CD4-positive, alpha-beta T cell treated with Interleukin-4 for 4 hours (primary cell): Measurements from ENCODE around the gene DNAJC28.
"Not testable (repeated sequence)": the region's sequence is repeated elsewhere in the genome, so short reads cannot be mapped to it uniquely, and the experiment has no call there.

Experiments
- DNase-seq: peaks from one replicate; pipeline ENCODE4 v3.0.0-alpha.2; 2020

The DNAJC28 gene

DNA sequence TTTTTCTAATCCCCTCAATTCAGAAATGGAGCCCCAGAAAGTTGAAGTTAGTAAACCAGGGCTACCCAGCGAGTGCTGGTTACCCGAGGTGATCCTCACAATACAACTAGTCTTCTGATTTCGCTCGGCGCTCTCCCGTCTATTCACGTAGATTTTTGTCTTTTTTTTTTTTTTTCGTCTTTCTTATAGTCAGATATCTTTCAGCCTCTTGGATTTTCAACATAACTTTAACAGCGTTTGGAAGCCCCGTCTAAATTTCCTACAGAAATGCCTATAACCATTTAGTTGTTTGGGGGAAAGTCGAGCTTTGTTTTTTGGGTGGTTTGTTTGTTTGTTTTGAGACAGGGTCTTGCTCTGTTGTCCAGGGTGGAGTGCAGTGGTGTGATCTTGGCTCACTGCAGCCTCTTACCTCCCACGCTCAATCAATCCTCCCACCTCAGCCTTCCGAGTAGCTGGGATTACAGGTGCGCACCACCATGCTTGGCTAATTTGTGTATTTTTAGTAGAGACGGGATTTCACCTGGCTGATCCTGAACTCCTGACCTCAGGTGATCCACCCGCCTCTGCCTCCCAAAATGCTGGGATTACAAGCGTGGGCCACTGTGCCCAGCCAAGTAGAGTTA lies 10.9 kb downstream of the DNAJC28 start:
- no peak for DNase-seq

DNA sequence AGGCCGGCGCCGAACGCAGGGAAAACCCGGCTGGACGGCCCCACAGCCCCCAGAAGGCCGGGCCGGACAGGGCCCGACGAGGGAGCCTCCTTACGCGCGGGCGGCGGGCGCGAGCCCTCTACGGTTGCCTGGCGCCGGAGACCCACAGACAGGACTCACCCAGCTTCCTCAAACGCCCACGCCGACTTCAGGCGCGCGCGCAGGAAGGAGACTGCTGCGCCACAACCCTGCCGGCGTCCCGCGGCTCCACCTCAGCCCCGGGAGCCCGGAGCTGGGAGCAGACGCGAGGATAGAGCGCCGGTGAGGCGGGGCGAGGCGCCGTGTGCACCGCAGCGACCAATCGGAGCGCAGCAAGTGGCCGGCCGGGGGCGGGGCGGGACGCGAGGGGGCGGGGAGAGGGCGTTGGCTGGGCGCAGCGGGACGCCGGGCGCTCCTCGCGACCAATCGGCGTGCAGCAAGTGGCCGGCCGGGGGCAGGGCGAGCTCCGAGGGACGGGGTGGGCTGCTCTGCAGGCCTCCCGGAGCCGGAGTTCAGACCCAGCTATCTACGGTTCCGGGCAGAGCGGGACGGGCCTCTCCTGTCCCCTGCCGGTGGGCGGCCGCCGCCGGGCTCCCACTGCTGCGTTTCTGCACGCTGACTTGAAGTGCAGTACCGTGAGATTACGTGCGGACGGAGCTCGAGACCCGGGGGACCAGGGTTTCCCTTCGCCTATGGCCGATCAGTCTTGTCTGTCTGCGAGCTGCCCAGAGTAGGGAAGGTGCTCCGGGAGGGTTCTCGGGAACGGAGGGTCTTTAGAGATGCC lies 11.6 kb downstream of the DNAJC28 start, which contains the start of gene TMEM50B:
TSS of gene TMEM50B (minus strand) at position 296 of the 802 bp plus-strand sequence. CDS start 11,089 bp downstream, outside the sequence.
- DNase-seq, result peak; percentile 96

DNA sequence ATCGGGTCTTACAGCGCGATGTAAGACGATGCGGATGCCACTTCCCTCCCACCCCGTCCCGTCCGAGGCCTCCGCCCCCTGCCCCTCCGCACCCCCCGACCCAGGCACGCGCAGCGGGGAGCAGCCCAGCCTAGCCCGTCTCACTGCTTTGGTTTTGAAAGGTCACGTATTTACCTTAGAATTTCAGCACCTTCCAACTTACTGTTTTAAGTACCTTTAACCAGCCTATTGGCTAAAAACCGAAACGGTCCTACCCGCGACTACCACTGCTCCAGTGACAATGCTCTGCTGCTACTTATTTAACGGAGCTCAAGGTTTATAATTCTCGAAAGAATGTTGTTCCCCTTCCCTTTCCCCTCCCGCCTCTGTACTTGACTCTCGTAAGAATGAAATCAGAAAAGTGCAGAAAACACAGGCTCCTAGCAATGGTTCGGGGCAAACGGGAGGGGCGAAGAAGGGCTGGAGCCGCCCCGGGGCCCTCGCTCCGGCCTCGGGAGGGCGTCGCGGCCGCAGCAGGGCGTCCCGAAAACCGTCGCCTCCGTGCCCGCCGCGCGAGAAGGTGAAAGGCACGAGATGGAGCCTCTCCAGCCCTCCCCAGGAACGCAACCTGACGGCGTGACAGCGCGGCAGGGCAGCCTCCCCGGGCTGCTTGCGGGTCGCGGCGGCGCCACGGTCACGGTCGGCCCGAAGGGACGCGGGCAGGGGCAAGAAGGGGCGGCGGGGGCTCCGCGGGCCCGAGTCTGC lies 12.4 kb downstream of the DNAJC28 start:
- DNase-seq, result peak; percentile 50

DNA sequence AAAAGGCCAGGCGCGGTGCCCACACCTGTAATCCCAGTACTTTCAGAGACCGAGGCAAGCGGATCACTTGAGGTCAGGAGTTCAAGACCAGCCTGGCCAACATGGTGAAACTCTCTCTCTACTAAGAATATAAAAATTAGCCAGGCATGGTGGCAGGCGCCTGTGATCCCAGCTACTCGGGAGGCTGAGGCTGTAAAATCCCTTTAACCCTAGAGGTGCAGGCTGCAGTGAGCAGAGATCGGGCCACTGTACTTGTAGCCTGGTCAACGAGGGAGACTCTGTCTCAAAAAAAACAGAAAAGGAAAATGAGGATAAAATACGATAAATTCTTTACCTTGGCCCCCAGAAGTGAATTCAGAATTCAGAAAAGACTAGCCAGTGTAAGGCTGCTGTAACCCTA lies 13.3 kb downstream of the DNAJC28 start:
- no peak for DNase-seq

DNA sequence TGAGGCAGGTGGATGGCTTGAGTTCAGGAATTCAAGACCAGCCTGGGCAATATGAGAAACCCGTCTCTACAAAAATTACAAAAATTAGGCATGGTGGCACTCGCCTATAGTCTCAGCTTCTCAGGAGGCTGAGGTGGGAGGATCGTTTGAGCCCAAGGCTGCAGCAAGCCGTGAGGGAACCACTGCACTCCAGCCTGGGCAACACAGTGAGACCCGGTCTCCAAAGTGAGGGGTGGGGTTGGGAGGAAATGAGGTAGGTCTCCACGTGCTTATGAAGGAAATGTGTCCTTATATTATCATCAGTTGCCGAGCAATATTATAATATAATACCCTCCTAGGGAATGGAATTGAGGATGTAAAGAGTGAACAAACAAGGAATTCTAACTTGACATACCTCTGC lies 14.4 kb downstream of the DNAJC28 start:
- DNase-seq, result no peak

DNA sequence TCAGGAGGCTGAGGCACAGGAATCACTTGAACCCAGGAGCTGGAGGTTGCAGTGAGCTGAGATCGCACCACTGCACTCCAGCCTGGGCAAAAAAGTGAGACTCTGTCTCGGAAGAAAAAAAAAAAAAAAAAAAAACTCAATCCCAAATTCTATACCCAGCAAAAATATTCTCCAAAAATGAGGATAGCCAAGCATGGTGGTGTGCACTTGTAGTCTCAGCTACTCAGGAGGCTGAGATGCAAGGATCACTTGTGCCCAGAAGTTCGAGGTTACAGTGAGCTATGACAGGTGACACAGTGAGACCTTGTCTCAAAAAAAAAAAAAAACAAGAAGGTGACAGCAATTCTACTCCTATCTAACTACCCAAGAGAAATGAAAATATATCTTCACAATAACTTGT lies 18.2 kb downstream of the DNAJC28 start:
- no peak for DNase-seq

DNA sequence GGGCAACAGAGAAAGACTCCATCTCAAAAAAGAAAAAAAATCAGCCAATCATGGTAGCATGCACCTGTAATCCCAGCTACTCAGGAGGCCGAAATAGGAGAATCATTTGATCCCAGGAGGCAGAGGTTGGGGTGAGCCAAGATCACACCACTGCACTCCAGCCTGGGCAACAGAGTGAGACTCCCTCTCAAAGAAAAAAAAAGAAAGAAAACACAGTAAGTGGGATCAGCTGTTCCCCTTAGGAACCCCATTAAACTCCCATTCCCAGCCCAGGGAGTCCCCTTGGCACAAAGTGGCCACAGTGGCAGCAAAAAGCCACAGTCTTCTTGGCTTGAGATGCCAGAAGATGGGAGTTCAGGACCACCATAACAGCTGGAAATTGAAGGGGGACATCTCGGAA lies 20.8 kb downstream of the DNAJC28 start:
- DNase-seq, result no peak

DNA sequence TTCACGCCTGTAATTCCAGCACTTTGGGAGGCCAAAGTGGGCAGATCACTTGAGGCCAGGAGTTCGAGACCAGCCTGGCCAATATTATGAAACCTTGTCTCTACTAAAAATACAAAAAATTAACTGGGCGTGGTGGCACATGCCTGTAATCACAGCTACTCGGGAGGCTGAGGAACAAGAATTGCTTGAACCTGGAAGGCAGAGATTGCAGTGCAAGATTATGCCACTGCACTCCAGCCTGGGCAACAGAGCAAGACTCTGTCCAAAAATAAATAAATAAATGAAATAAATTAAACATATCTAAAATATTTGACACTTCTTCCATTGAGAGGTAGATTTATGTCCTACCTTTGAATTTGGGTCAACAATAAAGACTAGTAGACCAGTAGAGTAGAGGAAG lies 22.3 kb downstream of the DNAJC28 start:
- DNase-seq, result not testable (repeated sequence)

DNA sequence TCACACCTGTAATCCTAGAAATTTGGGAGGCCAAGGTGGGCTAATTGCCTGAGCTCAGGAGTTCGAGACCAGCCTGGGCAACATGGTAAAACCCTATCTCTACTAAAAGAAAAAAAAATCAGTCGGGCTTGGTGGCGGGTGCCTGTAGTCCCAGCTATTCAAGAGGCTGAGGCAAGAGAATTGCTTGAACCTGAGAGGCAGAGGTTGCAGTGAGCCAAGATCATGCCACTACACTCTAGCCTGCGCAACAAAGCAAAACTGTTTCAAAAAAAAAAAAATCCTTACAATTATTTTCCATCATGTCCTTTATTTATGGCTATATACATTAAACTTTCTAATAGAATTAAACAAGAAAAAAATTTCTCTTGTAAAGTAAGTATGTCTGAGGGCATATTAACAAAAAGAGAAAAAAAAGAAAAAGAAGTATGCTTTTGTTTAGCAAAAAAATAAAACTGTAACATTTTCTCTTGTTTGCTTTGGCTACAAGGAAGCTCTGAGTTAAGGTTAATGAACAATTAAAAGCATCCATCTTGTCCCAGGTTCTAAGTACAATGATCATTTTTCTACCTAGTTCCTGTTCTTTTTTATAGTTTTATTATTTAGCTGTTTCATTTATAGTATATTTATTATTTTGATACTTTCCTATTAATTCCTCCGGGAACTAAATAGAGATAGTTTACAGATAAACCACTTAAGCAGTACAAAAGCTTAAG lies 29.8 kb downstream of the DNAJC28 start:
- no peak for DNase-seq

DNA sequence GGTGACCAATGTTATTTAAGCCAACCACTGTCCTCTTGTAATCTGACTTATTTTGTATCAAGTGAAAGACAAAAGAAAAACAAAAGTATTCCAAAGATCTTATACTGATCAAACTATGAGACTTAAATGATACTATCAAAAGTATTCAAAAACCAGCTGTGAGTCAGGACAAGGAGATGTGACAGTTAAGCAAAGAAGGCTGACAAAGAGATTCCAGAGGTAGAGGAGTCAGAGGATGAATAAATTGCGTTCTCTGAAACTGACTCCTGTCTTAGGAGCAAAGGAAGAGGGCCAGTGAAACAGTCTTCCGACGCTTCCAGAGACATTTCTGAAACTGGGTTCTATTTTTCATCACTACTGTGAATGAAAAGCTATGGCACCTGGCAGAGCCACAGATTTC lies 32.7 kb downstream of the DNAJC28 start:
- no peak for DNase-seq

DNA sequence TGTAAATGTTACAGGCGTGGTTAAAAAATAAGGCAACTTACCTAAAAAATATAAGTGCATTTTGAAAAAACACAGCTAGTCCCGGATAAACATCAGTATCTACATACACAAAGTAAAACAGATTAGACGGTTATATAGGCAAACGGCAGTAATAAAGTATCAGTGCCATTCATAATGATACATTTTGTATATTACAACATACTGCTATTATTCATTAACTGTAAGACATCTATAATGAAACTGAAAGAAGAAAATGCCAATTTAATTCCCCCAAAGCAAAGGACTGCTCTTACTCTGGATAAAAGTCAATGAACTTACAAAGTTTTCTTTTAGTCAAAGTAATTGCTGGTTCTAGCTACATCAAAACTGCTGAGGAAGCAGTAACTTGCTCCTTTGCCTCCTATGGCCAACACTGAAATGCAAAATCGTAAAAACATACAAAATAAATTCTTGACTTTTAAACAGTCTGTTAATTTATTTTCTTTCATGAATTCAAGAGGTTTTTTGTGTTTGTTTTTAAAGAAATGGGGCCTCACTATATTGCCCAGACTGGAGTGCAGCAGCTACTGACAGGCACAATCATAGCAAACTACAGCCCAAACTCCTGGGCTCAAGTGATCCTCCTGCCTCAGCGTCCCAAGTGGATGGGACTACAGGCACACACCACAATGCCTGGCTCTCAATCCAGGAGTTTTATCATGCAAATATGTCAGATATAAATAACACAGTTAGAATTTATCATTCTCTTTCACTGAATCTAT lies 35.6 kb downstream of the DNAJC28 start:
- no peak for DNase-seq

DNA sequence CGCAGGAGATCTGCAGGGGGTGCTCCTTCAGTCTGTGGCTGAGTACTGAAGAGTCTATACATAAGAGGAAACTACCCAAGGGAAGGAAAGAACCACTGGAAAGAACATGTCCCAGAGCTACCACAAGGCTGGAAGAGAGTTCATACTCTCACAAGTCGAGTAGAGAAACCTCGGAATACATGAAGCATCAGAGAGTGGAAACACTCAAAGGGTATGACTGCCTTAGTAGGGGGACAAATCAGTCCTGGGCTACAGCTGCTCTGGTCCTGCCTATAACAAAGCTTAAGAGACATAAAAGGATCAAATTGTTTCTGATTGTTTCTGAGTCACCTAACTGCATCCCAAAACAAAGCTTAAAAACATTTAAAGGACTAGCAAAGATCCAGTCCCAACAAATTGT lies 39.2 kb downstream of the DNAJC28 start:
- no peak for DNase-seq

DNA sequence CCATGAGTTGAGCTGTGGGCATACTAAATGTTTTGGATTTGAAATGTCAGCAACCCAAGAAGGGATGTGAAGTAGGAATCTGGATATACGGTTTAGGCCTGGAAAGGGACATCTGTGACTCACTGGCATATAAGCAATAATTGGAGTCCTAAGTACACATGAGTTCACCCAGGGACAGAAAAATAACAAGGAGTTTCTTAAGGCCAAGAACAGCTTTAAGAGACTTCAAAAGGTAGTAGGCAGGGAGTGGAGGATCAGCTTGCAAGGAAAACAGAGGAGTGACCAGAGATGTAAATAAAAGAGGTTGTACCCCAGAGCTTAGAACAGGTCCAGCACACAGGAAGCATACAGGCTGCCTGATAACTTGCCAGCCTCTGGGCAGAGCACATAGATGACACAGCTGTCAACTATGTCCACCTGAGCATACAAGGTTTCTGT lies 39.9 kb downstream of the DNAJC28 start:
- DNase-seq, result no peak

DNA sequence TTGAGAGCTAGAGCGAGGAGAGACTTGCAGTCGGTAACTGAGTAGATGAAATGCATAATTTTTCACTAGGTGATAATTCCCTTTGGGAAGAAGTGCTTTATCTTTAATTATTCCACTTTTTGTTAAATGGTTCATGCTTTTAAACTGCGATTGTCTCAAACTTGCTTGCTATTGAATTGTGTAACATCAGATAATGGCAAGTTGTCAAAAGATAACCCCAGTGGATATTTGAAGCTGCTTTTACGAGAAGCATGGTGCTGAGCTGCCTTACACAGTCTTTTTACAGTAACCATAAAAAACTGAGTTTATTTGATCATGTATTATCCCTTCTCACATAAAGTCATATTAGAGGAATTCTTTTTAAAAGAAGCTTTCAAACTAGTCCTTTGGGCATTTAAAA lies 41.9 kb downstream of the DNAJC28 start:
- DNase-seq, result no peak

DNA sequence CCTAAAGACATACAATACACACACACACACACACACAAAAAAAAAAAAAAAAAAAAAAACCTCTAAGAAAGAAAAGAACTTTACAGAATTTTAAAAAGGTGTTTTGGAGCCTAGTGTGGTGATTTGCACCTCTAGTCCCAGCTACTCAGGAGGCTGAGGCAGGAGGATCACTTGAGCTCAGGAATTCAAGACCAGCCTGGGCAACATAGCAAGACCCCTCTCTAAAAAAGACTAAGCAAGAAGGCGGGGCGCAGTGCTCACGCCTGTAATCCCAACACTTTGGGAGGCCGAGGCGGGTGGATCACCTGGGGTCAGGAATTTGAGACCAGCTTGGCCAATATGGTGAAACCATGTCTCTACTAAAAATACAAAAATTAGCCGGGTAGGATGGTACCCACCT lies 44.9 kb downstream of the DNAJC28 start:
- DNase-seq, result not testable (repeated sequence)

DNA sequence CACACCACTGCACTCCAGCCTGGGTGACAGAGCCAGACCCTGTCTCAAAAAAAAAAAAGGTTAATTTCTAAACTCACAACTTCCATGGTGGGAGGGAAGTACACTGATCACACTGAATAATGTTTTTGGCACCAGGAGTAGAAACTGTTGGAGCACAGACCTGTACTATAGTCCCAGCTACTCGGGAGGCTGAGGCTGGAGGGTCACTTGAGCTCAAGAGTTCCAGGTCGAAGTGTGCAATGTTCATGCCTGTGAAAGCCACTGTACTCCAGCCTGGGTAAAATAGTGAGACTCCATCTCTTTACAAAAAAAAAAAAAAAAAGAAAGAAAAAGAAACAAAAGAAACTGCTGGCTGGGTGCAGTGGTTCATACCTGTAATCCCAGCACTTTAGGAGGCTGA lies 47.0 kb downstream of the DNAJC28 start:
- DNase-seq, result no peak

DNA sequence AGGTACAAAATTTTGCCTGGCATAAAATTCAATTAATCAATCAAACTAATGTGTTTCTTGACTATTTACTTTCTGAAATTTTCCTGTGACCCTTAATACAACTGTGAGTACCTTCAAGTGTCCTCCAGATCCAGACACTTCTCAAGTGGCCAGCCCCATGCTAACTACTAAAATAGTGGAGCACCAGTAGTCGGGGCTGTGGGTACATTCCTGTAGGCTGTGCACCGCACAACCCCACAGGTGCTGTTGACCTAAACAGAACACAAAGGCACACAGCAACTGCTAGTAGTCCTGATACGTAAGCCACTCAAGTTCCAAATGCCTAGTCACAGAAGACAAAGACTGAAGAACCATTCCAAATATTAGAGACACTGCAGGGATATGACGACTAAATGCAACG lies 48.3 kb downstream of the DNAJC28 start:
- no peak for DNase-seq

DNA sequence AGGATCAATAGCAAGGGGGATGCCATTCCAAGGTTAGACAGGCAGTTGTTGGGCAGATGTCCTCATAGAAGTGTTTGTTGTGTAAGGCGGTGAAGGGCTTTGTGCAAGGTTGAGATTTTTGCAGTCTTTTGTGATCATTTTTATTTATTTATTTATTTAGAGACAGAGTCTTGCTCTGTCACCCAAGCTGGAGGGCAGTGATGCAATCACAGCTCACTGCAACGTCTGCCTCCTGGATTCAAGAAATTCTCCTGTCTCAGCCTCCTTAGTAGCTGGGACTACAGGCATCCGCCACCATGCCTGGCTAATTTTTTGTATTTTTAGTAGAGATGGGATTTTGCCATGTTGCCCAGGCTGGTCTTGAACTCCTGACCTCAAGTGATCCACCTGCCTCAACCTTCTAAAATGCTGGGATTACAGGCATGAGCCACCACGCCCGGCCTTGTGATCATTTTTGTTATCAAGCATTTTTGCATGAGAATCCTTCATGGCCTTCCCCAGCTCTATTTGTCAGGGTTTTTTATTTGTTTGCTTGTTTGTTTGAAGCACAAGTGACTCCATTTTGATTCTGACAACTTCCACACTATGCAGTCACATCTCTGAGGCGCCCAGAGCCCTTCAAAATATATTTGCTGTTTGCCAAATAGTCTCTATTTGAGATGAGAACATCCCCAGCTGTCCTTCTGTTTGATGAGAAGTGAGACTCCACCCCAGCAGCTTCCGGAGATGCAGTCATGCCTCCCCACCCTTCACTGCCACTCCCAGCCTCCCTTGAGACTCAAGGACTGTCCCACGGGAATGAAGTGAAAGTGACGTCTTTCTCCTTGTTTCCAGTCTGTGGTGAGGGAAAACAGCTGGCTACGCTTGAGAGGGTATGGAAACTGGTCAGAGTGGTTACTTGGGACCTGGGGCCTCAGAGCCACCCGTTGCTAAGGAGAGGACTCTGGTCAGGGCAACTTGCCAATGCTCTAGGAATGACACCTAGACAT lies 49.7 kb downstream of the DNAJC28 start:
- DNase-seq, result no peak
